Small intestine (tissue), 7 donors: ENCODE data around the gene IER3. TPM values are rescaled to one million over a fixed set of nuclear protein-coding genes. Genes with fewer than 3 reads are reported as not detected.
A peak's percentile ranks its signal among the peaks of the same experiment; 100 is the strongest.
"Not testable (repeated sequence)": the region's sequence is repeated elsewhere in the genome, so short reads cannot be mapped to it uniquely, and the experiment has no call there.

ENCODE experiments used
- DNase-seq, 2 donors: peaks; one replicate each; pipeline versions ENCODE4 v3.0.0 to v3.0.0-alpha.2; 2013
- FAIRE-seq: peaks from 2 replicates; lab custom pipeline; 2012; peaks lifted over from hg19 to GRCh38; lab: Jason Lieb, UNC
- H3K27ac ChIP-seq, 3 donors: one replicate each; pipeline ENCODE4 v1.5.1; 2013; ENCODE audit warnings: low read length in 2 of 3, mild to moderate bottlenecking in 2 of 3, control low read depth in 1 of 3, inconsistent platforms in 1 of 3, low read depth in 1 of 3, moderate library complexity in 1 of 3
- H3K27me3 ChIP-seq, 3 donors: one replicate each; pipeline ENCODE4 v1.6.1; 2013; ENCODE audit warnings: low read length in 3 of 3, inconsistent platforms in 1 of 3; ENCODE audit not compliant: control insufficient read depth in 3 of 3, insufficient read depth in 3 of 3
- H3K36me3 ChIP-seq, 3 donors: one replicate each; pipeline ENCODE4 v1.6.1; 2013; ENCODE audit warnings: low read length in 3 of 3, inconsistent platforms in 1 of 3, low read depth in 1 of 3, mild to moderate bottlenecking in 1 of 3, moderate library complexity in 1 of 3; ENCODE audit not compliant: control insufficient read depth in 3 of 3, insufficient read depth in 2 of 3
- H3K4me1 ChIP-seq, 3 donors: one replicate each; pipeline ENCODE4 v1.6.1; 2013; ENCODE audit warnings: low read length in 2 of 3, inconsistent platforms in 1 of 3, low read depth in 1 of 3, mild to moderate bottlenecking in 1 of 3, moderate library complexity in 1 of 3; ENCODE audit not compliant: control insufficient read depth in 3 of 3, insufficient read depth in 2 of 3
- H3K4me3 ChIP-seq, 3 donors: one replicate each; pipeline ENCODE4 v1.5.1; 2013; ENCODE audit warnings: low read length in 3 of 3, control low read depth in 1 of 3, inconsistent platforms in 1 of 3, low read depth in 1 of 3, mild to moderate bottlenecking in 1 of 3, moderate library complexity in 1 of 3
- H3K9me3 ChIP-seq, 2 donors: one replicate each; pipeline ENCODE4 v1.6.1; 2013; ENCODE audit warnings: low read depth in 1 of 2, low read length in 1 of 2; ENCODE audit not compliant: control insufficient read depth in 2 of 2, insufficient read depth in 1 of 2
- WGBS, 3 donors: extraction: QIAGEN DNeasy Blood & Tissue Kit; methylation state at CpG; one replicate each; pipeline ENCODE4 v1.1.7; 2013; 5-methylcytosine and 5-hydroxymethylcytosine counted together
- polyA plus RNA-seq, 4 donors: library from polyadenylated mRNA; stranded (reverse) in 3 of 4; unstranded in 1 of 4; fragments of 200-250 nt in 3 of 4; fragments of 120-200 nt in 1 of 4; gene quantifications; one replicate each; pipeline versions ENCODE4 v1.2.1 to v1.2.3, GENCODE V29; 2013
- donor health status: healthy with polysubstance abuse.
- donor health status: control.
- donor health status: control.
- donor health status: Bipolar disorder and iron deficiency.
- donor health status: healthy.

The IER3 gene
- polyA plus RNA-seq, 4 donors: 13.4 to 69.5 (median 14.7) TPM

DNA sequence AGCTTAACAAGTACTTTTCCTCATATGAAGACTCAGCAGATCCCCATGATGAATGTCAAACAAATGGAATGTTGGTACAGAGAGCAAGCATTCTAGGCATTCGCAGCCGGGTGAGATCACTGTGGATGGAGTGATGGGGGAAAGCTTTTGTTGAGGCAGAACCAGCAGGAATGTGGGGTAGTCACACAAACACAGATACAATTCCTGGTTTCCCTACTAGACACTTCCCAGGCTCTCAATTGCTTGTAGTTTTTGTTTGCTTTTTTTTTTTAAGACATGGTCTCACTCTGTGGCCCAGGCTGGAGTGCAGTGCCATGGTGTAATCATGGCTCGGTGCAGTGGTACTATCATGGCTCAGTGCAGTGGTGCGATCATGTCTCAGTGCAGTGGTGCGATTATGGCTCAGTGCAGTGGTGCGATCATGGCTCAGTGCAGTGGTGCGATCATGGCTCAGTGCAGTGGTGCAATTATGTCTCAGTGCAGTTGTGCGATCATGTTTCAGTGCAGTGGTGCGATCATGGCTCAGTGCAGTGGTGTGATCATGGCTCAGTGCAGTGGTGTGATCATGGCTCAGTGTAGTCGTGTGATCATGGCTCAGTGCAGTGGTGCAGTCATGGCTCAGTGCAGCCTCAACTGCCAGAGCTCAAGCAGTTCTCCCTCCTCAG, 15.4 kb upstream of the IER3 start:
- Histone ChIP-seq H3K4me3 (no peak overlapping the region), H3K9me3 (no peaks in the 10 kb centered on the region), H3K27ac (peak overlapping the region in 1 of 3 donors; percentile 44), H3K36me3 (no peaks in the 10 kb centered on the region), H3K27me3 (no peaks in the 10 kb centered on the region), H3K4me1 (peaks cover 3 to 16% (median 10%) of the 10 kb centered on the region in 3 donors)
- DNase-seq: no peak
- WGBS, 3 donors: 88 to 98% (median 96%) methylated on average over 10 of the region's 10 CpGs
- no peak for FAIRE-seq

DNA sequence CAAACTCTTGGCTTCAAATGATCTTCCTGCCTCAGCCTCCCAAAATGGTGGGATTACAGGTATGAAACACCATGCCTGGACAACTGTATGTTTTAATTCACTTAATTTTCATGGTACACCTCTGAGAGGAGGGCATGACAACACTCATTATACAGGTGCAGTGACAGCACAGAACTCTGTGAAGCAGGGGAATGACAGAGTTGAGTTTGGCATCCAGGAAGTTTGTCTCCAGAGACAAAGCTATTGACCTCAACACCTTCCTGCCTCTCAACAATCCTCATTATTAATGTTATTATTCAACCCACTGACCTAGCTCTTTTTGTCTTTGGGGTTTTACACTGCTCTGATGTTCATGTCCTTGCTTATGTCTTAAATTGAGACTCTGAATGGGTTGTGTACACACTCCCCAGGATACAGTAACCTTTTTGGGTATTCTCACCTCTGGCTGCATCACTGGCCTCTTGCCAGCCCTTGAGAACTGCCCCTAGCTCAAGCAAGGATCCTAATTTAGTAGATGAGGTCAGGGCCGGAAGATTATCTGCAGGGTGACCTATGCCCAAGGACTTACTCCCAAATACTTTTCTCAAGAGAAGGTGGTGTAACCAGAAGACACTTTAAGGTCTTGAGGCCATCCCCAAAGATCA, 13.0 kb upstream of the IER3 start:
- Histone ChIP-seq H3K36me3 (no peaks in the 10 kb centered on the region), H3K4me3 (no peak overlapping the region), H3K27me3 (no peaks in the 10 kb centered on the region), H3K27ac (no peak overlapping the region), H3K9me3 (no peaks in the 10 kb centered on the region), H3K4me1 (peaks cover 0 to 6% (median 0%) of the 10 kb centered on the region in 3 donors)
- DNase-seq (no peak), FAIRE-seq (no peak)
- 71 to 84% (median 79%) methylated on average over 1 of the region's 1 CpG for WGBS, 3 donors

DNA sequence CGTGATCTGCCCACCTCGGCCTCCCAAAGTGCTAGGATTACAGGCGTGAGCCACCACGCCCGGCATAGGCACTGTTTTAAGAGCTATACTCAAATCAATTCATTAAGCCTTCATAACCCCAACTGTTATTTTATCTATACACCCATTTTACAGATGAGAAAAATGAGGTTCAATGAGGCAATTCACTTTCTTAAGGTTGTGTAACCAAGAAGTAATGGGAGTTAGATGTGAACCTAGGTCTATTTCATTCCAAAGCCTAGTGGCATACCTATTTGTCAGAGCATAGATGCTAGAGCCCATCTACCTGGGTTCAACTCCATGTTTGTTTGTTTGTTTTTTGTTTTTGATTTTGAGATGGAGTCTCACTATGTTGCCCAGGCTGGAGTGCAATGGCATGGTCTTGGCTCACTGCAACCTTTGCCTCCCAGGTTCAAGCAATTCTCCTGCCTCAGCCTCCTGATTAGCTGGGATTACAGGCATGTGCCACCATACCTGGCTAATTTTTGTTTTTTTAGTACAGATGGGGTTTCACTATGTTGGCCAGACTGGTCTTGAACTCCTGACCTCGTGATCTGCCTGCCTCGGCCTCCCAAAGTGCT, 12.2 kb upstream of the IER3 start:
- H3K27ac ChIP-seq, DNase-seq, H3K4me3 ChIP-seq, FAIRE-seq, H3K9me3 ChIP-seq, H3K36me3 ChIP-seq, H3K27me3 ChIP-seq: not testable (repeated sequence)
- peaks cover 0 to 12% (median under 1%) of the 10 kb centered on the region in 3 donors for H3K4me1 ChIP-seq
- 94% methylated on average over 7 of the region's 7 CpGs for WGBS, 3 donors

DNA sequence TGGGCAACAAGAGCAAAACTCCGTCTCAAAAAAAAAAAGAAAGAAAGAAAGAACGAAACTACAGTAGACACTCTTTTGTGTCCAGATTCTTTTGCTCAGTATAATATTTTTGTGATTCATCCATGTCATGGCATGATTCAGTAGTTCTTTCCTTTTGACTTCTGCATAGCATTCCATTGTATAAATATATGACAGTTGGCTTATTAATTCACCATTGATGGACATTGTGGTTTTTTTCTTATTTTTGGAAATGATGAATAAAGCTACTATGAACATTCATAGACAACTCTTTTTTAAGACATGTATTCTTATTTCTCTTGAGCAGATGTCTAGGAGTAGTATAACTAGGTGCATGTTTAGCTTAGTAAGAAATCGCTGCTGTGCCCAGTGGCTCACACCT, 10.3 kb upstream of the IER3 start:
- Histone ChIP-seq H3K27me3 (no peaks in the 10 kb centered on the region), H3K4me1 (peaks cover 0 to 26% (median 3%) of the 10 kb centered on the region in 3 donors), H3K9me3 (no peaks in the 10 kb centered on the region), H3K27ac (no peak overlapping the region), H3K36me3 (no peaks in the 10 kb centered on the region), H3K4me3 (no peak overlapping the region)
- DNase-seq (no peak), FAIRE-seq (no peak)
- 89 to 93% (median 90%) methylated on average over 3 of the region's 3 CpGs for WGBS, 3 donors

DNA sequence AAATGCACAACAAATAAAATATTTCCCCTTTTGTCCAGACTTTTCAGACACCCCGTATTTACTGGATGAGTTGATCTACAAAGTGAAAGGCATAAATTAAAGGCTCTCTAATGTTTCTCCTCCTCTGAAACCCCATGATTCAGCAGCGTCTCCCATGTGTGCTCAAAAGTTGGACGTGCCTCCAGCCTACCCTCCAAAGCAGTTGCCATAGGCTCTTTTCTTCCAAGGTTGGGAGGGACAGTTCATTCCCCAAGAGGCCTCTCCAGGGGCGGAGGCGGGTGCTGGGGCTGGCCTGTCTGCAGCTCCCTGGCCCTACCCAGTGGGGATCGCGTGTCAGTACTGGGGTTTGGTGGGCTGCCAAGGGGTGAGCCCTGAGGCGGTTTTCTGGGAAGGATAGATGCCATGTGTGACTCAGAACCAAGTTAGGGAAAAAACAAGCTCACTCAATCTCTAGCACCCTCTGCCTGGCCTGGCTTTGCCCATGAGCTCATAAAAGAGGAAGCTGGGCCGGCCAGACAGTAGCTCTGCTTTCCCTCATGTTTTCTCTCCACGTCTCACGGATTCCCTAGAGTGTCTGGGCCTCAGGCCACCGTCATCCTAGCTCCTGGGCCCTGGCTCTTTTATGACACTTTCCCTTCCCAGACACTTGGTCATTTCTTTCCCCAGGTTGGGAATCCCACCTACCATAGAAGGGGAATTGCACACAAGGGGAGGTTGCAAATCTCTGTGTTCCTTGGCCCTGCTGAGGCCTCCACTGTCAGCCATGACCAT, 8.0 kb upstream of the IER3 start:
- no peaks in the 10 kb centered on the region for H3K27me3 ChIP-seq
- no peak overlapping the region for H3K4me3 ChIP-seq
- DNase-seq (peak in 1 of 2 donors; percentile 45), FAIRE-seq (no peak)
- H3K36me3 ChIP-seq: no peaks in the 10 kb centered on the region
- WGBS, 3 donors: 46 to 73% (median 64%) methylated on average over 12 of the region's 12 CpGs
- H3K9me3 ChIP-seq: no peaks in the 10 kb centered on the region
- peaks cover 0 to 42% (median 16%) of the 10 kb centered on the region in 3 donors for H3K4me1 ChIP-seq
- H3K27ac ChIP-seq: peak overlapping the region in 2 of 3 donors; percentile 60 to 74

GRCh38 chr6:30750379-30750668, 6.0 kb upstream of the IER3 start:
- Histone ChIP-seq H3K4me1 (peaks cover 0 to 42% (median 16%) of the 10 kb centered on the region in 3 donors), H3K27ac (peak overlapping the region; percentile 1 to 92 (median 86)), H3K9me3 (no peaks in the 10 kb centered on the region), H3K4me3 (no peak overlapping the region), H3K27me3 (no peaks in the 10 kb centered on the region), H3K36me3 (no peaks in the 10 kb centered on the region)
- DNase-seq (no peak), FAIRE-seq (no peak)

DNA sequence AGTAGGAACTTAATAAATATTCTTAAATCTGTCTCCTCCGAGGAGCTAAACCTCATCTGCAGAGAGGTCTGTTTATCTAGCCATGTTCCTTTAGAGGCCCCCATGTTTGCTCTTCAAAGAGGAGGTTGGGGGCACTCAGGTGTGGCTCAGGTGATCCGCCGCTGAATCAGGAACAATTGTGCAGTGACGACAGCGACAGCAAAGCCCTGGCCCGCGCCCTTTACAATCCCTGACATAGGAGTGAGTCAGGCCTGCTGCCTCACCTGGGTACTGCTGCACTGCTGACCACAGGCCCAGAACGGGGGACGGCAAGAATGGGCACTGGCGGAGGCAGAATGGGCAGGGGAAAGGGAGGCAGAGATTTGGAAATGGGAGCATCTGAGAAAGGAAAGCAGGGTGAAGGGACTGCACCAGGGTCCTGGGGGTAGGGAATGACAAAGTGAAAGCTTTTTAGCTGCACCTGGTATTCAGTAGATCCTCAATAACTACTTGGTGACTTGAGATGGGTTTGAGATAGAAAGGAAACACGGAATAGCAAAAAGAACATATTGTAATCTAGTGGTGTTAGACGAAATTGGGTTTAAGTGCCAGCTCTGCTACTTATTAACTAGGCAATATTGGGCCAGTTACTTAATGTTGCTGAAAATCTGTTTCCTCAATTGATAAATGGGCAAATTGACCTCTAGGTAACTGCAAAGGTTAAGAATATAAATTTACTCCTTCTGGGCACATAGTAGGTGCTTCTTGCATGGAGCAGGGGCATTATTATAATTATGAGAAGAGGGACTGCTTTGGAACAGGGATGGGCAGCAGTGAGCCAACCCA, 5.4 kb upstream of the IER3 start:
- peak overlapping the region; percentile 56 to 92 (median 86) for H3K27ac ChIP-seq
- DNase-seq: peak; percentile 88 to 91
- FAIRE-seq: no peak
- H3K4me3 ChIP-seq: no peak overlapping the region
- no peaks in the 10 kb centered on the region for H3K36me3 ChIP-seq
- H3K9me3 ChIP-seq: no peaks in the 10 kb centered on the region
- no peaks in the 10 kb centered on the region for H3K27me3 ChIP-seq
- peaks cover 0 to 44% (median 16%) of the 10 kb centered on the region in 3 donors for H3K4me1 ChIP-seq
- WGBS, 3 donors: 18 to 61% (median 32%) methylated on average over 12 of the region's 12 CpGs
